ENCODE results near the gene TMEM240.
"Not testable (repeated sequence)": the region's sequence is repeated elsewhere in the genome, so short reads cannot be mapped to it uniquely, and the experiment has no call there.

TMEM240 gene

GRCh38 chr1:1490633-1491230 lies 49.7 kb downstream of the TMEM240 start:
- DNase-seq: no peak

GRCh38 chr1:1489861-1490260 lies 50.6 kb downstream of the TMEM240 start:
- no peak for DNase-seq

GRCh38 chr1:1489231-1489630 lies 51.2 kb downstream of the TMEM240 start:
- no peak for DNase-seq

GRCh38 chr1:1487701-1488100 lies 52.7 kb downstream of the TMEM240 start:
- DNase-seq: no peak

- not testable (repeated sequence) for DNase-seq
Observed at GRCh38 chr1:1485755-1486317, 54.6 kb downstream of the TMEM240 start.

- DNase-seq: not testable (repeated sequence)
Observed at GRCh38 chr1:1484976-1485750, 55.3 kb downstream of the TMEM240 start.
